Measurements from ENCODE around the gene LRRC1. TPM values are rescaled to one million over a fixed set of nuclear protein-coding genes. Genes with fewer than 3 reads are reported as not detected.
"Not testable (repeated sequence)": the region's sequence is repeated elsewhere in the genome, so short reads cannot be mapped to it uniquely, and the experiment has no call there.

Gene LRRC1
- total and polyA plus RNA-seq, 2 of the 8 experiments (the other 6 are each of a cell fraction or from before 2014, with no cell fraction given) = 6.7 to 15.9 TPM

GRCh38 chr6:53773044-53773696, 21.6 kb upstream of the LRRC1 start (continued):
- TF ChIP-seq ATF2 (IDR thresholded peaks at IDR 0.05; ENCODE audit: low read length) = no peak

GRCh38 chr6:53776152-53776551, 18.7 kb upstream of the LRRC1 start:
- POLR2A ChIA-PET (ENCODE audit: partially characterized antibody); H3K36me3 ChIP-seq (ENCODE audit: control insufficient read depth in 2 of 4, insufficient read depth in 4 of 4, low read length in 3 of 4); H3K23me2 ChIP-seq (ENCODE audit: low read depth, low read length); H3K4me3 ChIP-seq (ENCODE audit: extremely low read depth in 1 of 4, insufficient read depth in 2 of 4, low read depth in 3 of 4, low read length in 4 of 4); H4K5ac ChIP-seq (ENCODE audit: insufficient read length, low read depth, low read length); H3K14ac ChIP-seq (ENCODE audit: insufficient read length); H2BK120ac ChIP-seq (replicated peaks; ENCODE audit: low read depth, low read length); H3K18ac ChIP-seq (ENCODE audit: extremely low read depth, low read length); H3K79me1 ChIP-seq (ENCODE audit: low read depth, low read length); DNase-seq (ENCODE audit: low read depth in 1 of 2, low spot score in 2 of 2); H2BK12ac ChIP-seq (ENCODE audit: low read depth, low read length); H2BK15ac ChIP-seq (ENCODE audit: low read length); CTCF ChIA-PET (ENCODE audit: partially characterized antibody); H3K4me1 ChIP-seq (replicated peaks in 1 of 4; ENCODE audit: control insufficient read depth in 3 of 4, insufficient read depth in 4 of 4, low read length in 3 of 4); H2BK5ac ChIP-seq (ENCODE audit: low read depth, low read length); H3K9ac ChIP-seq (replicated peaks in 1 of 4; ENCODE audit: extremely low read depth in 1 of 4, low read depth in 3 of 4, low read length in 3 of 4); H2AFZ ChIP-seq (ENCODE audit: low read length); H3K79me2 ChIP-seq (ENCODE audit: control insufficient read depth in 1 of 2, insufficient read depth in 2 of 2, low read length in 2 of 2); H4K8ac ChIP-seq (ENCODE audit: extremely low read depth, insufficient read depth, low read length); H3K23ac ChIP-seq (ENCODE audit: insufficient read length); H3K27ac ChIP-seq (ENCODE audit: low read depth, low read length); H4K20me1 ChIP-seq (replicated peaks in 1 of 2; ENCODE audit: control insufficient read depth in 1 of 2, insufficient read depth in 2 of 2, low read length in 2 of 2); H3K27me3 ChIP-seq (replicated peaks in 1 of 4; ENCODE audit: control insufficient read depth in 3 of 4, extremely low read depth in 1 of 4, insufficient read depth in 3 of 4, low read length in 3 of 4); H2BK20ac ChIP-seq (ENCODE audit: low read length); H4K91ac ChIP-seq (replicated peaks; ENCODE audit: insufficient read length, low read length); H3K56ac ChIP-seq (replicated peaks; ENCODE audit: insufficient read length, low read depth, low read length); H2AK5ac ChIP-seq (ENCODE audit: low read depth, low read length); FAIRE-seq; H3K4ac ChIP-seq (replicated peaks; ENCODE audit: insufficient read length, low read depth, low read length); H3K4me2 ChIP-seq (ENCODE audit: insufficient read depth in 1 of 2, low read depth in 2 of 2, low read length in 2 of 2): not testable (repeated sequence)
- 94% methylated on average over 2 of the region's 2 CpGs; no CpG with 5 or more reads in 1 of the 2 experiments for WGBS, 2 experiments (ENCODE audit: extremely low coverage in 1 of 2, insufficient coverage in 1 of 2, insufficient read length in 1 of 2, insufficient replicate concordance in 2 of 2, low coverage in 1 of 2, low lambda C conversion rate in 2 of 2, missing lambda C conversion rate in 1 of 2)
- H3K9me3 ChIP-seq (ENCODE audit: insufficient read depth in 2 of 2, low read depth in 1 of 2, low read length in 1 of 2) = peaks cover 8 to 10% of the 10 kb centered on the region in 2 experiments; a peak in 2 of 4 replicates
